Pancreas (tissue), 10 donors: ENCODE results near the gene NPHP4. TPM values are rescaled to one million over a fixed set of nuclear protein-coding genes. Genes with fewer than 3 reads are reported as not detected.

Experiments used
- ATAC-seq, 4 donors: fragments of 200-7000 bp; cut with Tn5 transposase; one replicate each; pipeline versions ENCODE4 v1.8.0 to v1.9.1; 2020; ENCODE audit warnings: mild to moderate bottlenecking in 4 of 4, moderate library complexity in 4 of 4
- DNase-seq, 6 donors: peaks; one replicate each; pipeline ENCODE4 v3.0.0-alpha.2; 2020
- FAIRE-seq: peaks from 2 replicates; lab custom pipeline; 2012; peaks lifted over from hg19 to GRCh38; lab: Jason Lieb, UNC
- H3K27ac ChIP-seq, 4 donors: fragments of 200-600 bp; sonication (generic); 1 replicate in 3 of 4; 2 replicates in 1 of 4; pipeline versions ENCODE4 v1.5.0 to v1.8.0; 2020
- H3K27me3 ChIP-seq, 4 donors: fragments of 200-600 bp; one replicate each; pipeline ENCODE4 v1.8.0; 2021
- H3K36me3 ChIP-seq, 3 donors: fragments of 200-600 bp; sonication (generic) in 1 of 3; one replicate each; pipeline versions ENCODE4 v1.5.0 to v1.8.0; 2020 to 2021
- H3K4me1 ChIP-seq, 3 donors: fragments of 200-600 bp; one replicate each; pipeline ENCODE4 v1.8.0; 2021
- H3K4me3 ChIP-seq, 4 donors: fragments of 200-600 bp; sonication (generic) in 2 of 4; one replicate each; pipeline versions ENCODE4 v1.5.0 to v1.8.0; 2020 to 2021
- H3K9me3 ChIP-seq, 4 donors: fragments of 200-600 bp; one replicate each; pipeline ENCODE4 v1.8.0; 2021
- WGBS, 2 donors: extraction: QIAGEN DNeasy Blood & Tissue Kit; methylation state at CpG; one replicate each; pipeline ENCODE4 v1.1.7; 2013; 5-methylcytosine and 5-hydroxymethylcytosine counted together
- intact Hi-C, 3 donors: fragments of 100-400 bp; cut with DNase I; formaldehyde crosslinking; loops; one replicate each; pipeline versions ENCODE4 v1.11.1 to v1.14.2; 2022
- polyA plus RNA-seq, 2 donors: library from polyadenylated mRNA; stranded (reverse); fragments of 200-250 nt; gene quantifications; one replicate each; pipeline ENCODE4 v1.2.3, GENCODE V29; 2013
- total RNA-seq, 6 donors: library from RNA; stranded (reverse); fragmentation: NEBNext Ultra II Directional in 4 of 6; extraction: Animal tissue kit (Norgen Biotek cat#: 25700) in 4 of 6; gene quantifications; one replicate each; pipeline versions ENCODE4 v1.2.1 to v1.2.4, GENCODE V29; 2021 to 2023
- TF ChIP-seq, protein P1 (sequence below), 4 donors: fragments of 200-600 bp; sonication (generic) in 3 of 4; IDR thresholded peaks; one replicate each; pipeline versions ENCODE4 v1.5.0 to v1.8.0; 2021; ENCODE audit warnings: antibody characterized with exemption in 4 of 4
- donor health status: healthy with polysubstance abuse.
- donor health status: DM: no; HTN: no; CAD: no; lungs with moderate emphysema.
- donor health status: DM: no; HTN: no; CAD: no.
- donor health status: control.
- donor health status: control.
- donor health status: Bipolar disorder and iron deficiency.
- donor health status: DM: yes; HTN: yes; CAD: no.
- donor health status: DM: no; HTN: no; CAD: no.
- donor health status: DM: no; HTN: no; CAD: no.
- donor health status: DM: yes; HTN: yes; CAD: no.

NPHP4 gene
- total and polyA plus RNA-seq, 8 donors = 4.0 to 9.7 (median 5.7) TPM

DNA sequence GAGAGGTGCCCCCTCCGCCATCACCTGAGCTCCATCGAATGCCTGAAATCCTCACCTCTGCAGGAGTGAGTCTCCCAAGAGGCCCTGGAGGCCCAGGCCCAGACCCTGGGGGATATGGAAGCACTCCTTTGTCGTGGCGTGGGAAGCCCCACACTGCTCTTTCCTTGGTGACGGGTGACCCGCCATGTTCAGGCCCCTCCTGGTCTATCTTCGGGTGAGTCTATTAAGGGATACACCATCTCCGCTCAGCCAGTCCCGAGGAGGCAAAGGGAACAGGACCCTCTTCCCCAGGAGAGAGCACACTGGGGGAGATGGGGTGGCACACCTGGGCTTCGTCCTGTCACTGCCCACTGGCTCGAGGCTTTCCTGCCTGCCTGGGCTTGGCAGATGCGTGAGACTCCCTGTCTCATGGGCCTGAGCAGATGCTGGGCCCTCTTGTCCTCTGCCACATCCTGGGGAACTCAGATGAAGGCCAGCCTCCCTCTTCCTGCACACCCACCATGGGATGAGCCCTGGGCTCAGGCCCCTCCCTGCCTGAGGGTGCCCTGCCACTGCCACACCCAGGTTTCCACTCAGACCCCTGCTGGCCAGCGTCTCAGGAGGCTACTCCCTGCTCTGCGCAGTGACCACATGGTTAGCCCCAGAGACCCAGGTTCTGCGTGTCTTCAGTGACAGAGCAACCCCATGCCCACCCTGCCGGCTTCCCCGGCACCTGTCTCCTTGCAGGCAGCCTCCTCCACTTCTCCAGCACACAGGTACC lies 3.8 kb upstream of the NPHP4 start:
- Histone ChIP-seq H3K9me3 (no peaks in the 10 kb centered on the region), H3K27me3 (no peaks in the 10 kb centered on the region), H3K36me3 (no peaks in the 10 kb centered on the region), H3K27ac (no peak overlapping the region), H3K4me3 (no peak overlapping the region), H3K4me1 (peaks cover 0 to 9% (median 0%) of the 10 kb centered on the region in 3 donors)
- FAIRE-seq (no peak), DNase-seq (peak in 3 of 6 donors; percentile 19 to 47 (median 46)), ATAC-seq (no peak)
- intact Hi-C loops = no loop called here
- TF ChIP-seq, protein P1, sequence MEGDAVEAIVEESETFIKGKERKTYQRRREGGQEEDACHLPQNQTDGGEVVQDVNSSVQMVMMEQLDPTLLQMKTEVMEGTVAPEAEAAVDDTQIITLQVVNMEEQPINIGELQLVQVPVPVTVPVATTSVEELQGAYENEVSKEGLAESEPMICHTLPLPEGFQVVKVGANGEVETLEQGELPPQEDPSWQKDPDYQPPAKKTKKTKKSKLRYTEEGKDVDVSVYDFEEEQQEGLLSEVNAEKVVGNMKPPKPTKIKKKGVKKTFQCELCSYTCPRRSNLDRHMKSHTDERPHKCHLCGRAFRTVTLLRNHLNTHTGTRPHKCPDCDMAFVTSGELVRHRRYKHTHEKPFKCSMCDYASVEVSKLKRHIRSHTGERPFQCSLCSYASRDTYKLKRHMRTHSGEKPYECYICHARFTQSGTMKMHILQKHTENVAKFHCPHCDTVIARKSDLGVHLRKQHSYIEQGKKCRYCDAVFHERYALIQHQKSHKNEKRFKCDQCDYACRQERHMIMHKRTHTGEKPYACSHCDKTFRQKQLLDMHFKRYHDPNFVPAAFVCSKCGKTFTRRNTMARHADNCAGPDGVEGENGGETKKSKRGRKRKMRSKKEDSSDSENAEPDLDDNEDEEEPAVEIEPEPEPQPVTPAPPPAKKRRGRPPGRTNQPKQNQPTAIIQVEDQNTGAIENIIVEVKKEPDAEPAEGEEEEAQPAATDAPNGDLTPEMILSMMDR (IDR thresholded peaks at IDR 0.05) = no peak
- WGBS, 2 donors = 85 to 89% methylated on average over 17 of the region's 17 CpGs

DNA sequence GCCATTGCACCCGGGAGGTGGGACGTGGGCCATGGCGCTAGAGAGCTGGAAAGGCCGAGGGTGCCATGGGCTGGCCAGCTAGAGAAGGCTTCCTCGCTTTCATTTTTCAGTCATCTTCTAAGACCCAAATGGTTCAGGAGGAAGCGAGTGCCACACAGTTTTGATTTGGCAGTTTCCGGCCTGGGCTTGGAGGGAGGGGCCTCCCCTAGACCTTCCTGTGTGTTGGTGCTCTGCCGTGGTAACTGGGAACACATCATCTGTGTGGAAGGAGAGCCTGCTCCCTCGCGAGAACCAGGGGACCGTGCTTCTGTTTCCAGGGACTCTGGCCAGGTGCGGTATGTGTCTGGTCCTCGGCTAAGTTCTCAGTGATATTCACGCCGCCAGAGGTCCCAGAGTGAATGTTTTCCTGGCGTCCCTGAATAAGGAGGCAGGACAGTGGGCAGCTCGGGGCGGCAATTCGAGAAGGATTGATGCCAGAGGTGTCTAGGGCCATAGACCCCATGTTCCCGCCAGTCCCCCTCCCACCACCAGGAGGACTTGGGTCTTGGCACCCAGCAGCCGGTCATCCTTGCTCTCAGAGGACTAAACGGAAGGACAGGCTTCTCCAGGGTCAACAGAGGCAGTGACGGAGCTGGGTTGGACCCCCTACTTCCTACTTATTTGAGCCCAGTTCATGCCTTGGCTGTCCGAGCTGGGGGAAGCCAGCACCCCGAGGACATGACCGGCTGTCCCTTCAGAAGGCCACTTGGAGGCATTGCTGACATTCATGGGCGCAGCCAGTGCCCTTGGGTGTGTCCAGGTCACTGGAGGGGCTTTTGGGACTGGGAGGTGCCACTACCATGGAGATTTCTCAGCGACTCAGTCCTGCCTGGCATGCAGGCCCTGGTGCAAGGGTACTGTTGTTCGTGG lies 2.7 kb upstream of the NPHP4 start:
- no peaks in the 10 kb centered on the region for H3K27me3 ChIP-seq
- H3K27ac ChIP-seq = no peak overlapping the region
- no peak overlapping the region for H3K4me3 ChIP-seq
- peaks cover 0 to 12% (median 0%) of the 10 kb centered on the region in 3 donors for H3K4me1 ChIP-seq
- H3K9me3 ChIP-seq = no peaks in the 10 kb centered on the region
- FAIRE-seq (no peak), ATAC-seq (no peak), DNase-seq (peak in 3 of 6 donors; percentile 30 to 46 (median 36))
- intact Hi-C loops = no loop called here
- no peaks in the 10 kb centered on the region for H3K36me3 ChIP-seq
- 68 to 73% methylated on average over 29 of the region's 29 CpGs for WGBS, 2 donors
- TF ChIP-seq, protein P1 (IDR thresholded peaks at IDR 0.05) = no peak

DNA sequence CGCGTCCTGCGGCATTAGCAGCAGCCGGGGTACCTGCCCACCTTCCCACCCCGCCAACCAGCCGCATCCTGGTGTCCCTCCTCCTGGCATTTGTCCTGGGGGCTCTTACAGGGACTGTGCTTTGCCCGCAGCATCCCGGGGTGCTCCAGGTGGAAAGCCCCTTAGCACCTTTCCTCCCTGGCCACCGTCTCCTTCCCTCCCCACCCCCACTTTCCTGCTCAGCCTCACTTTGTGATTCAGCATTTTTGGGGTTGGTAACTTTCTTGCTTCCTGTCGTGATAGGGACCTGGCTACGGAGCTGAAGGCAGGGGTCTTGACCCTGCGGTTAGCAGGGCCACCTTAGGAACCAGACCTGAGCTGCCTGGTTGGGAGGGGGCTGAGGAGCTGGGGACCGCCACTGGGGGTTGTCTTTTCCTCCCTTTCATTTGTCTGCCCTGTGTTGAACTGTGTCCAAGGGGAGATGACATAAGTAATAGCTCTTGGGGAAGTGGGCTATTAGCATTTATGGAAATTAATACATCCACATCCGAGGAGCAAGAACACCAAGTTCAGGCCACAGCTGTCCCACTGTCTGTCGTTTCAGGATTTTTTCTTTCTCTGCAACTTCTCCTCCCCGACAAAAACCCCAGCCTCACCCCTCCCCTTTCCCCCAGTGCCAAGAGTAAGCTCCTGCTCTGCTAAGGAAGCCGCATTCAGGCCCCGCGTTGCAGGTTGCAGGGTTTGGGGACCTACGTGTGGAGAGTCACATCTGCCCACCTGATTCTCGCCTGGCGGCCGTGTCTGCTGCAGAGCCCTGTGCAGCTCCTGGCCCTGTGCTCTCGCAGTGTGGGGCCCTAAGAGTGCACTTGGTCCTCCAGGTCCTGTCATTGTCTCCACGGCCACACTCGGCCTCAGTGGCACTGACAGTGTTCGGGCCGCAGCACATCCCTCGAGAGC lies 1.6 kb upstream of the NPHP4 start:
- peak overlapping the region in 1 of 4 donors; percentile 97 for H3K4me3 ChIP-seq
- DNase-seq (peak in 2 of 6 donors; percentile 52 to 75), ATAC-seq (no peak), FAIRE-seq (no peak)
- intact Hi-C loops = no loop called here
- TF ChIP-seq, protein P1 (IDR thresholded peaks at IDR 0.05) = no peak
- no peaks in the 10 kb centered on the region for H3K36me3 ChIP-seq
- no peaks in the 10 kb centered on the region for H3K9me3 ChIP-seq
- H3K27me3 ChIP-seq = no peaks in the 10 kb centered on the region
- no peak overlapping the region for H3K27ac ChIP-seq
- 41 to 42% methylated on average over 29 of the region's 29 CpGs for WGBS, 2 donors
- H3K4me1 ChIP-seq = peaks cover 0 to 12% (median 0%) of the 10 kb centered on the region in 3 donors

DNA sequence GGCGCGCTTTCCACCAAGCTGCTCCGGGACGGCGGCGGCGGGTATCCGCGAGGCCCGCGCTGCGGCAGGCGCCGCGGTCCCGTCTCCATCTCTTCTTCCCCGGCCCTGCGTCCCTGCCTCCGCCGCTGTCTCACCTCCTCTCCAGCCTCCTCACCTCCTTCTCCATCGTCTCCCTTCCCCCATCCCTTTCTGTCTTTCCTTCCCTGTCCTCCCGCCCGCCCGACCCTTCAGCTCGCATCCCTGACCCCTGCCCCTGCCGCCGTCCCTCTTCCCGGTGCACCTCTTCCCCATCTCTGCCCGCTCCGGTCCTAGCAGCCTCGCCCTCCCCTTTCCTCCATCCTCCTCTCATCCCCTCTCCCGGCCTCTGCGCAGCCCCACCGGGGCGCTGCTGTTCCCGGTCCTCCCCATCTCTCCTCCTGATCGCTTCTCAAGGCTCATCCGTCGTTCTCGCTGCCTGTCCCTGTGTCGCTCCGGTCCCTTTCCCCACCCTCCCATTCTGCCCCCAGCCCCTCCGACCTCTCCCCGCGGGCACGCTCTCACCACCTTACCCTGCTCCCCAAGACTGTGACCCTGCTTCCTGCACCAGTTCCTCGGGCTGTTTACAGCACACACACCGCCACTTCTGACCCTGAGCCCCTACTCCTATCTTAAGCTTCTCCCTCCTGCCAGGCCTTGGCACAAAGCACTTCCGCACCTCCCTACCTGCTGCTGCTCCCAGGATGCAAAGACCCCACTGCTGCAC lies 760 bp upstream of the NPHP4 start:
- intact Hi-C loops = no loop called here
- no peak for FAIRE-seq
- no peaks in the 10 kb centered on the region for H3K36me3 ChIP-seq

More for the DNA sequence above, 760 bp upstream of the NPHP4 start:
- TF ChIP-seq, protein P1 (IDR thresholded peaks at IDR 0.05) = no peak
- Histone ChIP-seq H3K27ac (no peak overlapping the region), H3K4me3 (peak overlapping the region; percentile 49 to 97 (median 91)), H3K9me3 (no peaks in the 10 kb centered on the region), H3K27me3 (no peaks in the 10 kb centered on the region), H3K4me1 (peaks cover 0 to 12% (median 0%) of the 10 kb centered on the region in 3 donors)
- ATAC-seq (peak in 3 of 4 donors; percentile 1 to 15 (median 6)), DNase-seq (peak in 1 of 6 donors; percentile 71)
- 2 to 3% methylated on average over 29 to 49 of the region's 49 CpGs for WGBS, 2 donors
